ENCODE data around the gene BUD31. TPM values are rescaled to one million over a fixed set of nuclear protein-coding genes. Genes with fewer than 3 reads are reported as not detected.

Gene BUD31
- total RNA-seq, 1 experiment from 2014 or later = 104 TPM

DNA sequence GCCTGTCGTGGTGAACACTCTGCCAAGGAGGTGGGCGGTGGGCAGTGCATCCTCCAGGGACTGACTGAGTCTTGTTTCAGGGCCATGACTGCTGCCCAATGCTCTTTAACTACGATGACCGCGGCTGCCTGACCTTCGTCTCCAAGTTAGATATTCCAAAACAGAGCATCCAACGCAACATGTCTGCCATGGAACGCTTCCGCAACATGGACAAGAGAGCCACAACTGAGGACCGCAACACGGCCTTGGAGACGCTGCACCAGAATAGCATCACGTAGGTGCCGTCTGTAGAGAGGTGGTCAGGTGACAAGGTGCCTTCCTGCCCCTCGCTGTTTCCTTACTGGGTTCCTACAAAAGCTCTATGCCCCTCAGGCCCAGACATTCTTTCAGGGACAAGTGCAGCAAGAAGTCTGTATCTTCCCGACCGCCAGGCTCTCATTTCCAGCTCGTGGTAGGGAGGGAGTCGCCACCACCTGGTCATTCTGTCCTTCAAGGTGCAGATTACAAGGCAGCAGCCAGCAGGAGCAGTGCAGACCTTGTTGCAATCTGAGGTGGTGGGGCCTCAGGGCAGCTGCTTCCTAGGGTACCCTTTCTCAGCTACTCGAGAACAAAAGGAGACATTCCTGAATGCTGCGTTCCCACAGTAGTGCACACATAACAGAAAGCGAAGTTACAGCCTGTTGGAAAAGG lies 49.2 kb upstream of the BUD31 start:
- Histone ChIP-seq H2BK20ac (ENCODE audit: low read depth, low read length, poor library complexity, severe bottlenecking) (no peak overlapping the region), H3K9ac (ENCODE audit: extremely low read depth, insufficient read length, low read length) (no peak overlapping the region), H3K23me2 (ENCODE audit: insufficient read length, low read depth, low read length, poor library complexity, severe bottlenecking) (no peaks in the 10 kb centered on the region), H2BK12ac (ENCODE audit: insufficient read length, low read depth, low read length) (no peak overlapping the region), H3K79me2 (ENCODE audit: insufficient read depth, low read length) (no peaks in the 10 kb centered on the region), H4K5ac (ENCODE audit: insufficient read length, low read depth, low read length) (no peak overlapping the region), H3K9me3 (ENCODE audit: control insufficient read depth, low read depth, low read length) (no peaks in the 10 kb centered on the region), H4K8ac (replicated peaks; ENCODE audit: insufficient read length, low read depth, low read length) (no peak overlapping the region), H3K79me1 (ENCODE audit: insufficient read depth, low read depth, low read length, poor library complexity, severe bottlenecking) (no peaks in the 10 kb centered on the region), H3T11ph (ENCODE audit: low read length) (no peak overlapping the region), H4K91ac (ENCODE audit: insufficient read length, low read depth, low read length) (no peak overlapping the region), H3K27me3 (ENCODE audit: insufficient read depth, low read length) (no peaks in the 10 kb centered on the region), H2AFZ (ENCODE audit: low read length) (no peak overlapping the region), H2BK5ac (ENCODE audit: insufficient read length, low read length) (no peak overlapping the region), H3K14ac (ENCODE audit: insufficient read depth, low read length) (no peak overlapping the region), H2BK15ac (ENCODE audit: low read depth, low read length) (no peak overlapping the region), H3K4ac (ENCODE audit: low read depth, low read length) (no peak overlapping the region), H3K18ac (ENCODE audit: insufficient read length, low read depth, low read length) (no peak overlapping the region), H2BK120ac (ENCODE audit: low read depth, low read length, poor library complexity, severe bottlenecking) (no peak overlapping the region), H3K27ac (ENCODE audit: insufficient read length, low read depth, low read length) (no peak overlapping the region), H3K4me1 (ENCODE audit: insufficient read depth, low read length) (no peaks in the 10 kb centered on the region), H2AK5ac (ENCODE audit: insufficient read length, low read length) (no peak overlapping the region), H3K4me2 (ENCODE audit: insufficient read depth, insufficient read length, low read length) (no peak overlapping the region), H3K56ac (ENCODE audit: insufficient read length, low read depth, low read length) (no peak overlapping the region), H3K23ac (ENCODE audit: insufficient read length, low read depth, low read length) (no peak overlapping the region), H4K20me1 (ENCODE audit: control insufficient read depth, insufficient read depth, insufficient read length) (no peaks in the 10 kb centered on the region)
- Mint-ChIP-seq H3K4me1 (peaks cover 3 to 6% of the 10 kb centered on the region in 2 experiments; a peak in 3 of 4 replicates), H3K27ac (peak overlapping the region; percentile 27 to 85 (median 28); a peak in 4 of 7 replicates), H3K4me3 (no peak overlapping the region), H3K36me3 (ENCODE audit: insufficient read depth in 1 of 3, low read depth in 3 of 3) (peaks cover 18 to 70% (median 55%) of the 10 kb centered on the region in 3 experiments; a peak in 6 of 7 replicates), H3K27me3 (ENCODE audit: low read depth) (no peaks in the 10 kb centered on the region), H3K9me3 (no peaks in the 10 kb centered on the region)
- peak; percentile 75 for DNase-seq
- no CpG with 5 or more reads among the region's 22 CpGs for WGBS (ENCODE audit: extremely low coverage, insufficient read length, low lambda C conversion rate)
- TF ChIP-seq, protein P1, sequence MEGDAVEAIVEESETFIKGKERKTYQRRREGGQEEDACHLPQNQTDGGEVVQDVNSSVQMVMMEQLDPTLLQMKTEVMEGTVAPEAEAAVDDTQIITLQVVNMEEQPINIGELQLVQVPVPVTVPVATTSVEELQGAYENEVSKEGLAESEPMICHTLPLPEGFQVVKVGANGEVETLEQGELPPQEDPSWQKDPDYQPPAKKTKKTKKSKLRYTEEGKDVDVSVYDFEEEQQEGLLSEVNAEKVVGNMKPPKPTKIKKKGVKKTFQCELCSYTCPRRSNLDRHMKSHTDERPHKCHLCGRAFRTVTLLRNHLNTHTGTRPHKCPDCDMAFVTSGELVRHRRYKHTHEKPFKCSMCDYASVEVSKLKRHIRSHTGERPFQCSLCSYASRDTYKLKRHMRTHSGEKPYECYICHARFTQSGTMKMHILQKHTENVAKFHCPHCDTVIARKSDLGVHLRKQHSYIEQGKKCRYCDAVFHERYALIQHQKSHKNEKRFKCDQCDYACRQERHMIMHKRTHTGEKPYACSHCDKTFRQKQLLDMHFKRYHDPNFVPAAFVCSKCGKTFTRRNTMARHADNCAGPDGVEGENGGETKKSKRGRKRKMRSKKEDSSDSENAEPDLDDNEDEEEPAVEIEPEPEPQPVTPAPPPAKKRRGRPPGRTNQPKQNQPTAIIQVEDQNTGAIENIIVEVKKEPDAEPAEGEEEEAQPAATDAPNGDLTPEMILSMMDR (conservative IDR thresholded peaks at IDR 0.05) = peak; percentile 27; the same call in 2 of the 3 replicates

All from H9 (cell line).